H1 (cell line): ENCODE results near the gene E2F2. TPM values are rescaled to one million over a fixed set of nuclear protein-coding genes. Genes with fewer than 3 reads are reported as not detected.

ENCODE experiments used
- CTCF ChIA-PET: fragments of 300-600 bp; sonication (Branson Sonifier 250); formaldehyde crosslinking; loops from one replicate; lab custom pipeline; 2021; ENCODE audit not compliant: partially characterized antibody; lab: Charles Lee
- POLR2A ChIA-PET: fragments of 300-600 bp; sonication (Branson Sonifier 250); formaldehyde crosslinking; loops from one replicate; lab custom pipeline; 2021; ENCODE audit warnings: inconsistent platforms; ENCODE audit not compliant: partially characterized antibody; lab: Charles Lee
- DNase-seq, 2 experiments: peaks; one replicate each; pipeline versions ENCODE4 v3.0.0 to v3.0.0-alpha.2; 2010 to 2022; ENCODE audit warnings: low spot score in 2 of 2, low read depth in 1 of 2, mixed read lengths in 1 of 2
- FAIRE-seq: peaks from 2 replicates; lab custom pipeline; 2011; peaks lifted over from hg19 to GRCh38; lab: Jason Lieb, UNC
- H2AFZ ChIP-seq: 2 replicates; pipeline ENCODE4 v1.8.1; 2012; ENCODE audit warnings: low read length, inconsistent platforms
- H2AK5ac ChIP-seq: 2 replicates; pipeline ENCODE4 v1.6.1; 2013; ENCODE audit warnings: low read depth, low read length
- H2BK120ac ChIP-seq: replicated peaks from 2 replicates; pipeline ENCODE3; 2013; ENCODE audit warnings: low read depth, low read length, inconsistent platforms
- H2BK12ac ChIP-seq: 2 replicates; pipeline ENCODE4 v1.6.1; 2013; ENCODE audit warnings: low read depth, low read length
- H2BK15ac ChIP-seq: 2 replicates; pipeline ENCODE4 v1.6.1; 2013; ENCODE audit warnings: low read length
- H2BK20ac ChIP-seq: 2 replicates; pipeline ENCODE4 v1.6.1; 2013; ENCODE audit warnings: low read length
- H2BK5ac ChIP-seq: 2 replicates; pipeline ENCODE4 v1.6.1; 2013; ENCODE audit warnings: low read depth, low read length
- H3K14ac ChIP-seq: 2 replicates; pipeline ENCODE4 v1.6.1; 2013; ENCODE audit warnings: inconsistent platforms; ENCODE audit not compliant: insufficient read length
- H3K18ac ChIP-seq: 2 replicates; pipeline ENCODE4 v1.6.1; 2013; ENCODE audit warnings: low read length; ENCODE audit errors: extremely low read depth
- H3K23ac ChIP-seq: 2 replicates; pipeline ENCODE4 v1.6.1; 2013; ENCODE audit warnings: inconsistent platforms; ENCODE audit not compliant: insufficient read length
- H3K23me2 ChIP-seq: 2 replicates; pipeline ENCODE4 v1.6.1; 2013; ENCODE audit warnings: low read depth, low read length
- H3K27ac ChIP-seq: 2 replicates; pipeline ENCODE4 v1.6.1; 2011; ENCODE audit warnings: low read depth, low read length, inconsistent platforms
- H3K27me3 ChIP-seq, 4 experiments: replicated peaks in 1 of 4; 1 replicate in 1 of 4; 2 replicates in 3 of 4; pipeline versions ENCODE4 v1.6.1 to v1.8.1; 2011 to 2013; ENCODE audit warnings: low read length in 3 of 4, mild to moderate bottlenecking in 3 of 4, inconsistent platforms in 2 of 4, mixed read lengths in 2 of 4, moderate library complexity in 1 of 4; ENCODE audit not compliant: control insufficient read depth in 3 of 4, insufficient read depth in 3 of 4; ENCODE audit errors: extremely low read depth in 1 of 4
- H3K36me3 ChIP-seq, 4 experiments: 2 replicates each; pipeline versions ENCODE4 v1.6.1 to v1.8.1; 2011 to 2013; ENCODE audit warnings: mild to moderate bottlenecking in 4 of 4, low read length in 3 of 4, moderate library complexity in 2 of 4, control low read depth in 1 of 4, inconsistent platforms in 1 of 4; ENCODE audit not compliant: insufficient read depth in 4 of 4, control insufficient read depth in 2 of 4
- H3K4ac ChIP-seq: replicated peaks from 2 replicates; pipeline ENCODE3; 2013; ENCODE audit warnings: low read length, low read depth, mixed read lengths, inconsistent platforms; ENCODE audit not compliant: insufficient read length
- H3K4me1 ChIP-seq, 4 experiments: replicated peaks in 1 of 4; 1 replicate in 1 of 4; 2 replicates in 3 of 4; pipeline versions ENCODE4 v1.6.1 to v1.8.1; 2011 to 2013; ENCODE audit warnings: low read length in 3 of 4, inconsistent platforms in 2 of 4, mixed read lengths in 1 of 4; ENCODE audit not compliant: insufficient read depth in 4 of 4, control insufficient read depth in 3 of 4
- H3K4me2 ChIP-seq, 2 experiments: 2 replicates each; pipeline versions ENCODE4 v1.6.1 to v1.8.1; 2011 to 2013; ENCODE audit warnings: low read depth in 2 of 2, low read length in 2 of 2, control low read depth in 1 of 2, inconsistent platforms in 1 of 2, mild to moderate bottlenecking in 1 of 2; ENCODE audit not compliant: insufficient read depth in 1 of 2
- H3K4me3 ChIP-seq, 4 experiments: fragments of 200-600, 300-600 bp in 1 of 4; sonication (generic), shearing (Covaris generic), sonication (Bioruptor Twin) in 1 of 4; 2 replicates each; pipeline versions ENCODE4 v1.5.1 to v1.8.1; 2011 to 2016; ENCODE audit warnings: low read length in 4 of 4, low read depth in 3 of 4, control low read depth in 2 of 4, inconsistent platforms in 2 of 4, mild to moderate bottlenecking in 2 of 4, mixed read lengths in 1 of 4, moderate library complexity in 1 of 4; ENCODE audit not compliant: insufficient read depth in 2 of 4; ENCODE audit errors: extremely low read depth in 1 of 4
- H3K56ac ChIP-seq: replicated peaks from 2 replicates; pipeline ENCODE3; 2013; ENCODE audit warnings: low read depth, mild to moderate bottlenecking, mixed read lengths, low read length, inconsistent platforms; ENCODE audit not compliant: insufficient read length
- H3K79me1 ChIP-seq: 2 replicates; pipeline ENCODE4 v1.6.1; 2013; ENCODE audit warnings: low read depth, low read length, control low read depth
- H3K79me2 ChIP-seq, 2 experiments: 2 replicates each; pipeline versions ENCODE4 v1.6.1 to v1.8.1; 2012 to 2013; ENCODE audit warnings: low read length in 2 of 2, mild to moderate bottlenecking in 2 of 2, inconsistent platforms in 1 of 2; ENCODE audit not compliant: insufficient read depth in 2 of 2, control insufficient read depth in 1 of 2
- H3K9ac ChIP-seq, 4 experiments: replicated peaks in 1 of 4; 1 replicate in 1 of 4; 2 replicates in 3 of 4; pipeline versions ENCODE4 v1.6.1 to v1.8.1; 2011 to 2013; ENCODE audit warnings: low read depth in 3 of 4, low read length in 3 of 4, control low read depth in 2 of 4, mild to moderate bottlenecking in 2 of 4, moderate library complexity in 2 of 4, inconsistent platforms in 1 of 4; ENCODE audit errors: extremely low read depth in 1 of 4
- H3K9me3 ChIP-seq, 2 experiments: 2 replicates each; pipeline versions ENCODE4 v1.6.1 to v1.8.1; 2012 to 2013; ENCODE audit warnings: mild to moderate bottlenecking in 2 of 2, moderate library complexity in 2 of 2, control low read depth in 1 of 2, inconsistent platforms in 1 of 2, low read depth in 1 of 2, low read length in 1 of 2, mixed read lengths in 1 of 2; ENCODE audit not compliant: insufficient read depth in 2 of 2
- H4K20me1 ChIP-seq, 2 experiments: replicated peaks in 1 of 2; 2 replicates each; pipeline versions ENCODE3 to v1.8.1; 2011 to 2013; ENCODE audit warnings: inconsistent platforms in 2 of 2, low read length in 2 of 2, mild to moderate bottlenecking in 1 of 2; ENCODE audit not compliant: insufficient read depth in 2 of 2, control insufficient read depth in 1 of 2
- H4K5ac ChIP-seq: 2 replicates; pipeline ENCODE4 v1.6.1; 2013; ENCODE audit warnings: low read length, low read depth, mixed read lengths, inconsistent platforms; ENCODE audit not compliant: insufficient read length
- H4K8ac ChIP-seq: 2 replicates; pipeline ENCODE4 v1.8.0; 2013; ENCODE audit warnings: mild to moderate bottlenecking, moderate library complexity, low read length, inconsistent platforms; ENCODE audit not compliant: insufficient read depth; ENCODE audit errors: extremely low read depth
- H4K91ac ChIP-seq: replicated peaks from 2 replicates; pipeline ENCODE3; 2013; ENCODE audit warnings: low read length, mixed read lengths, inconsistent platforms; ENCODE audit not compliant: insufficient read length
- CBX8 ChIP-seq: fragments of 300-800, 300-1000 bp; sonication (generic); IDR thresholded peaks from 2 replicates; pipeline ENCODE4 v1.7.1; 2016; ENCODE audit warnings: low read depth, low read length, borderline replicate concordance
- TAF7 ChIP-seq: optimal IDR thresholded peaks from 2 replicates; pipeline ENCODE3; 2011; ENCODE audit warnings: low read depth, mild to moderate bottlenecking, inconsistent platforms, low read length, moderate library complexity, borderline replicate concordance
- TCF12 ChIP-seq: IDR thresholded peaks from 2 replicates; pipeline ENCODE4 v1.6.1; 2011; ENCODE audit warnings: low read depth, mild to moderate bottlenecking, low read length
- WGBS, 2 experiments: shearing (Covaris generic) in 1 of 2; methylation state at CpG; one replicate each; pipeline versions ENCODE4 v1.1.6 to v1.1.7; 2013 to 2015; ENCODE audit warnings: low lambda C conversion rate in 2 of 2, mixed read lengths in 2 of 2, inconsistent platforms in 1 of 2, low coverage in 1 of 2, missing lambda C conversion rate in 1 of 2; ENCODE audit not compliant: insufficient replicate concordance in 2 of 2, insufficient coverage in 1 of 2, insufficient read length in 1 of 2; ENCODE audit errors: extremely low coverage in 1 of 2, missing lambda C conversion rate in 1 of 2; 5-methylcytosine and 5-hydroxymethylcytosine counted together
- polyA plus RNA-seq, 7 experiments: library from polyadenylated mRNA; depleted of rRNA in 3 of 7; stranded (reverse) in 5 of 7; unstranded in 2 of 7; fragments of >200 nt in 5 of 7; fragments of 200-250 nt in 2 of 7; gene quantifications; 1 replicate in 5 of 7; 2 replicates in 1 of 7; 4 replicates in 1 of 7; pipeline versions ENCODE4 v1.2.1 to v1.2.3, GENCODE V29; 2011 to 2013; ENCODE audit warnings: missing spikeins in 2 of 7, mixed read lengths in 2 of 7
- total RNA-seq: library from RNA; stranded (reverse); fragmentation: NEBNext Ultra II Directional; extraction: Animal tissue kit (Norgen Biotek cat#: 25700); gene quantifications from 2 replicates; pipeline ENCODE4 v1.2.1, GENCODE V29; 2021

The E2F2 gene
- total and polyA plus RNA-seq, 2 of the 8 experiments (the other 6 are each of a cell fraction or from before 2014, with no cell fraction given): 1.8 to 7.0 TPM

GRCh38 chr1:23531562-23532094, 595 bp upstream of the E2F2 start:
- Histone ChIP-seq H3K27me3 (peaks cover 3 to 27% (median 18%) of the 10 kb centered on the region in 4 experiments), H2BK12ac (peak overlapping the region; percentile 0; the same call in 1 of the 2 replicates), H3K23ac (no peak overlapping the region), H3K23me2 (peaks cover 8% of the 10 kb centered on the region; the same call in 1 of the 2 replicates), H3K4me1 (peaks cover 2 to 8% (median 7%) of the 10 kb centered on the region in 4 experiments; a peak in 5 of 7 replicates), H3K4me3 (peak overlapping the region in 2 of 4 experiments; percentile 32 to 78; a peak in 5 of 8 replicates), H4K91ac (no peak overlapping the region), H3K79me1 (no peaks in the 10 kb centered on the region), H3K36me3 (no peaks in the 10 kb centered on the region), H3K18ac (peak overlapping the region; percentile 71), H3K9me3 (no peaks in the 10 kb centered on the region), H4K20me1 (peaks cover 3 to 7% of the 10 kb centered on the region in 2 experiments), H4K5ac (no peak overlapping the region), H3K14ac (no peak overlapping the region), H4K8ac (no peak overlapping the region), H2AK5ac (no peak overlapping the region), H2BK5ac (no peak overlapping the region), H3K27ac (no peak overlapping the region), H3K4ac (no peak overlapping the region), H3K56ac (no peak overlapping the region), H2BK20ac (no peak overlapping the region), H3K9ac (peak overlapping the region in 2 of 4 experiments; percentile 35 to 39; a peak in 2 of 7 replicates), H3K79me2 (peaks cover 0 to 3% of the 10 kb centered on the region in 2 experiments; a peak in 1 of 4 replicates), H2AFZ (peak overlapping the region; percentile 78), H2BK15ac (no peak overlapping the region), H2BK120ac (no peak overlapping the region), H3K4me2 (peak overlapping the region; percentile 35 to 67)
- no peak for DNase-seq
- POLR2A ChIA-PET: interaction anchor here (0.8 to 2.4 kb wide), 10 partner anchors 9 to 160 kb away, joined by 3 to 8 read pairs (median 4); partner anchors contain the start of gene RPL11
- CTCF ChIA-PET: interaction anchor here (0.9 to 16.2 kb wide), 10 partner anchors 9 to 134 kb away, joined by 3 to 230 read pairs (median 6); no protein-coding TSS in a partner anchor
- TF ChIP-seq TCF12 (0 out of 2 replicates have a peak, but pooled peaks have one; percentile 1), TAF7 (peak; percentile 8), CBX8 (no peak)
- FAIRE-seq: no peak
- 28% methylated on average over 5 of the region's 5 CpGs; no CpG with 5 or more reads in 1 of the 2 experiments for WGBS, 2 experiments
